ENCODE results near the gene PTH2.

The PTH2 gene

DNA sequence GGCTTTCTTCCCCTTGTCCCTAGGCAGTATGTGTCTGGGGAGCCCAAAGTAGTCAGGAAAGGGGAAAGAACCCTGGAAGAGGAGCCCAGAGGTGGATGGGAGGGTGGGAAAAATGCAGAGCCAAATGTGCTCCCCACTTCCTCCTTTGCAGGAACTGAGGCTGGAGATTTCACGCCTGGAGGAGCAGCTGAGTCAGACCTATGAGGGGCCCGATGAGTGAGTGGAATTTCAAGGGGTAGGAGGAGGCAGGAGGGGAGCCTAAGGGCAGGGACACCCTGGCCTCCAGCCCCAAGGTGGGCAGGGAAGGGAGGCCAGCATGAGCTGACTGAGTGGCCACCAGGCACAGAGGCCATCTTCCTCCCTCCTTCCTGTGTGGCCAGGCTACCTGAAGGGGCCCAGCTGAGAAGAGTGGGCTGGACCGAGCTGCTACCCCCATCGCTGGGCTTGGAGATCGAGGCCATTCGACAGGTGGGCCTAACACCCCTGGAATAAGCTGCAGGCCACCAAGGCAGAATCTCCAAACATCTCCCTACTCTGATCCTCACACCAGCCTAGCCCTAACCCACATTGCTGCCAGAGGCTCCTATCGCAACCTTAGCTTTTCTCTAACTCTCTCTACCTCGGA lies 14.3 kb downstream of the PTH2 start:
- TF ChIP-seq MAX (IDR thresholded peaks at IDR 0.05; ENCODE audit: low read depth, low read length) (no peak), MYC (IDR thresholded peaks at IDR 0.05; ENCODE audit: low read depth, low read length) (no peak), POLR2A (IDR thresholded peaks at IDR 0.05; ENCODE audit: extremely low read depth, insufficient read length) (no peak), CTCF (IDR thresholded peaks at IDR 0.05; ENCODE audit: low read depth, low read length) (no peak)
- peak; percentile 66 for DNase-seq (ENCODE audit: low read depth)
- H3K4me3 ChIP-seq (ENCODE audit: low read depth, low read length) = no peak overlapping the region

- no peak for TF ChIP-seq CTCF (IDR thresholded peaks at IDR 0.05; ENCODE audit: low read depth, low read length)
- no peak for TF ChIP-seq MAX (IDR thresholded peaks at IDR 0.05; ENCODE audit: low read depth, low read length)
- TF ChIP-seq POLR2A (IDR thresholded peaks at IDR 0.05; ENCODE audit: extremely low read depth, insufficient read length) = no peak
- TF ChIP-seq MYC (IDR thresholded peaks at IDR 0.05; ENCODE audit: low read depth, low read length) = no peak
- DNase-seq (ENCODE audit: low read depth) = no peak
- no peak overlapping the region for H3K4me3 ChIP-seq (ENCODE audit: low read depth, low read length)
Measured at GRCh38 chr19:49407482-49408015, 15.7 kb downstream of the PTH2 start.

DNA sequence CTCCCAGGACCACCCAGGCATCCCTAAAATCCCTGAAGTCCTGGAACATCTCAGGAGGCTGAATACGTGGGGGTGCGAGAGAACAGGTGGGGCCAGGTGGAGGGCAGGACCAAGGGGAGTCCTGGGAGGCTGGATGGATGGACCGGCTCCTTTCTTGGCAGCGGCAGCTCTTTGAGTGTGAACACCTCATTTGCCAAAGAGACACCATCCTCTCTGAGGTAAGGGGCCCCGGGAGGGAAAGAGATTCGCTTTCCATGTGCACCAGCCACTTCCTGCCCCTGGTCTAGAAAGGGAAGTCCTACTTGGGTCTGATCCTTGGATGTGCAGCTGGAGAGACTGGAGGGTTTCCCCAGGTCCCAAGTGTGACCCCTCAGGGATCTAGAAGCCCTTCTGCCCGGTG lies 16.2 kb downstream of the PTH2 start:
- no peak for DNase-seq (ENCODE audit: low read depth)
- TF ChIP-seq POLR2A (IDR thresholded peaks at IDR 0.05; ENCODE audit: extremely low read depth, insufficient read length) = no peak
- no peak for TF ChIP-seq MAX (IDR thresholded peaks at IDR 0.05; ENCODE audit: low read depth, low read length)
- TF ChIP-seq MYC (IDR thresholded peaks at IDR 0.05; ENCODE audit: low read depth, low read length) = no peak
- TF ChIP-seq CTCF (IDR thresholded peaks at IDR 0.05; ENCODE audit: low read depth, low read length) = no peak
- no peak overlapping the region for H3K4me3 ChIP-seq (ENCODE audit: low read depth, low read length)

- H3K4me3 ChIP-seq (ENCODE audit: low read depth, low read length) = no peak overlapping the region
- DNase-seq (ENCODE audit: low read depth) = no peak
- TF ChIP-seq MAX (IDR thresholded peaks at IDR 0.05; ENCODE audit: low read depth, low read length) (no peak), MYC (IDR thresholded peaks at IDR 0.05; ENCODE audit: low read depth, low read length) (no peak)
Measured at GRCh38 chr19:49403404-49404187, 19.6 kb downstream of the PTH2 start.

- DNase-seq (ENCODE audit: low read depth) = no peak
- no peak overlapping the region for H3K4me3 ChIP-seq (ENCODE audit: low read depth, low read length)
- TF ChIP-seq MYC (IDR thresholded peaks at IDR 0.05; ENCODE audit: low read depth, low read length) (no peak), MAX (IDR thresholded peaks at IDR 0.05; ENCODE audit: low read depth, low read length) (no peak), CTCF (IDR thresholded peaks at IDR 0.05; ENCODE audit: low read depth, low read length) (no peak), POLR2A (IDR thresholded peaks at IDR 0.05; ENCODE audit: extremely low read depth, insufficient read length) (no peak)
Measured at GRCh38 chr19:49400029-49400428, 23.2 kb downstream of the PTH2 start.

GRCh38 chr19:49398931-49399330 lies 24.3 kb downstream of the PTH2 start:
- DNase-seq (ENCODE audit: low read depth) = no peak
- TF ChIP-seq MAX (IDR thresholded peaks at IDR 0.05; ENCODE audit: low read depth, low read length) (no peak), POLR2A (IDR thresholded peaks at IDR 0.05; ENCODE audit: extremely low read depth, insufficient read length) (no peak), MYC (IDR thresholded peaks at IDR 0.05; ENCODE audit: low read depth, low read length) (no peak), CTCF (IDR thresholded peaks at IDR 0.05; ENCODE audit: low read depth, low read length) (no peak)
- H3K4me3 ChIP-seq (ENCODE audit: low read depth, low read length) = no peak overlapping the region
